GM21717 (cell line): ENCODE data around the gene SMYD3.

Experiments
- ATAC-seq: cut with Tn5 transposase; IDR thresholded peaks from one replicate; pipeline ENCODE4 v1.9.1; 2021; ENCODE audit warnings: mild to moderate bottlenecking, moderate library complexity; ENCODE audit not compliant: unreplicated experiment

The SMYD3 gene

DNA sequence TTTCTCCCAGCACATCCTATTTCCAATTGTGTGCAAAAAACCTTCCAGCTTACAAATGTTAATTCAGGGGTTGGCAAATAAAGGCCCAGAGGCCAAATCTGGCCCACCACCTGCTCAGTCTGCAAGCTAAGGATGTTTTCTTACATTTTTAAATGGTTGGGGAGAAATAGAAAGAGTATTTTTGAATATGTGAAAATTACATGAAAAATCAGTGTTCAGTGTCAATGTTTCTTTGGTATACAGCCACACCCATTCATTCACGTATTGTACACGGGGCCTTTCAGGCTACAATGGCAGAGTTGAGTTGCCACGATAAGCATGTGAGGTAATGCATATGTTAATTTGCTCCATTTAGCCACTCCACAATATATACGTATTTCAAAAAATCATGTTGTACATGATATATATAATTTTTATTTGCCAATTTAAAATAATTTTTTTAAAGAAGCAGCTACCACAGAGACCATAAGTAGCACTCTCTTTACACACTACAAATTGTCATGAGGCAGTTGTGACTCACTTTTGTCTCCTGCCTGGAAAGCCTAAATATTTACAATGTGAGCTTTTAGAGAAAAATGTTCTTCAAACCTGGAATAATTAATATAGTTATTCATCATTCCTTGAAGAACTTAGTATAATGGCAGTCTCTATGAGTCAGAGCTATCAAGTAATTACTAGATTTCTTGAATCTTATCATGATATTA, 189.6 kb downstream of the SMYD3 start:
- ATAC-seq: no peak

- no peak for ATAC-seq
Observed at GRCh38 chr1:246311461-246311860, 195.6 kb downstream of the SMYD3 start.

GRCh38 chr1:246309247-246309884, 197.7 kb downstream of the SMYD3 start:
- ATAC-seq: no peak

DNA sequence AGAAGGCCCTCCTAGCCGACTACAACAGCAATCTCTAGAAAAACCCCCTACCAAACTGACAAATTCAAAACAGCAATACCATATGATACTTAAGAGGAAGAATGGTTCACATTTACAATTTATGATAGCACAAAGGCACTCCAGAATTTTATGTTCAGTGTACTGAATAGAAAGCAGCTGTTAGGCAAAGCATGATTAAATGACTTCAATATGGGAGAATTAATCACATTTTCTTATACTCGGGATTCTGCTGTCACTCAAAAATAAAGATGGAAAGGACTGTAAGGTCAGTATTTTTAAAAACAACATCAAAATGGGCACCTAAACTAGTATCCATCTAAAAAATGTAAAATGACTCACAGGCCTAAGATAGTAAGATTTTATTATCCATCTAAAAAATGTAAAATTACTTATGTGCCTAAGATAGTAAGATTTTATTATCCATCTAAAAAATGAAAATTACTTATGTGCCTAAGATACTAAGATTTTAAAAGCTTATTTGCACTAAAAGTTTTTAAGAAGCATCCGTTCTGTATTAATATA, 198.5 kb downstream of the SMYD3 start:
- ATAC-seq: no peak

DNA sequence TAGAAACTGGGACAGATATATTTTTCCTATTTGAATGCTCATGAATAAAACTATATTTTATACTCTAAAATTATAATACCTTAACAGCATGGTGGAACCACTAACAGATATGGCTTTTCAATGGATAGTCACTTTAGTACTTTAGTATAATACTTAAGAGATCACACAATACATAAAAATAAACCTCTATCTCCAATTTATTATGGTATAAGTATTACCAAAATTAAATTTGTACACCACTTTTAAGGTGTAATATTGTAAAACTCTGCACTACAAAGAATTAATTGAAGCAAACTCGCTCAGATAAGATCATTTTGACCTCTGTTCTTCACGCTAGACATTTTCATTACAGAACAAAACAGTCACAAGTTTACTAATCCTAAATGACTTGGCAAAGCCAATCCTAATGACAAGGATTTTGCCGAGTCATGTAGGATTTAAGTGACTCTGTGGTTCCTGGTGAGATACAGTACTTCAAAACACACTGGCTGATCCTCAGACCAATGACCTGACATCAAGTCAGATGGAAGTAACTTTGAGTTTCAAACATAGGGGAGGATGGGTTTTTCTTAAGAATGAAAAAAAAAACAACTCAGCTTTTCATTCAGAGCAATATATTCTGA, 200.6 kb downstream of the SMYD3 start:
- ATAC-seq: no peak

- no peak for ATAC-seq
Observed at GRCh38 chr1:246304484-246305259, 202.4 kb downstream of the SMYD3 start.

DNA sequence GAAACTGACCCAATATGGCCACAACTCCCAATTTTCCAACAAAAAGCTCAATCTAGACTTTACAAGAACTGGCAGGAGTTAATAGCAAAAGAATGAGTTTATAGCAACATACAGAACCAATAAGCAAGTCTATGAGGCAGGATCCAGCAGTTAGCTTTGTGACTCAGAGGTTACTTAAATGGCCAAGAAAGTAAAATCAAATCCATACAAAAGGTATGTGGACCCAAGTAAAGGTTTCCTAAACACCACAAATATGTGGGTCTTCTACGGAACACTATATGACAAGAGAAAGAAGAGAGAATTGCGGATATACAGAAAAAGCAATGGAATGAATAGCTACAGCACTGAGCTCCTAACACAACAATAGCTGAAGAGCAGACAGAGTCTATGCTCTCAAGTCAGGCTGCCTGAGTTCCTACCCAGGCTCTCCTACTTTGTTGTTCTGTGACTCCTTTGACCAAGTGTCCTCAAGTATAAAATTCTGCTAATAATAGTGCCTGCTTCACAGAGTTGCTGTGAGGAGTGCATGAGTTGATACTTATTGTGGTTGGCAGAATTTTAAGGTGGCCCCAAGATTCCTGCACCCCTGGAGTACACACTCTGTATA, 204.3 kb downstream of the SMYD3 start:
- ATAC-seq: no peak

- no peak for ATAC-seq
Observed at GRCh38 chr1:246302251-246302625, 204.8 kb downstream of the SMYD3 start.

DNA sequence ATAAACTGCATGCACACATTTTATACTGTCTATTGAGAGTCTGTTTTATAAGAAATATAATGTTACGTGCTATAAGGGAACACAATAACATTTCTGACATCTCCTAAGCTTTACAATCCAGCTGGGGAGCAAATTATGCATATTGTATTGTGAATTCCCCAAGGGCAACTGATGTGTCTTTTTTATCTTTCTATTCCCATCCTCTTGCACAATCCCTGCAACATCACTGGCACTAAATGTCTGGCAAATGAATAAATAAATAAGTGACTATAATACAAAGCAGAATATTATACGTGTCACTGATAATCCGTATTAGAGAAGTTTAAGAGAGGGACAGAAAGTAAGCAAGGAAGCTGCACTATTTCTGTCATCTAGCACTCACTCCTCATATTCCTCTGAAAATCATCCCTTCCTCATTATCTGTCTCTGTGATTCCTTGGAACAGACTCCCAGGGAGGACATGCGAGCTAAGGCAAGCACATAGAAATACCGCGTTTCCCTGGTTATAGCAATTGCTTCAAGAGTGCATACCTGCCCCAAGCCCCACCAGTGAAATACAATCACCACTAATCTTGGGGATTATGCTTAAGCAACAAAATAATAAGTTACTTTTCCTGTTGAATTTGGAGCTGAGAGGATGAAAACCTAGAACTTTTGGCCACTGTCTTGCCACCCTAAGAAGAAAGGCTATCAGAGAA, 205.4 kb downstream of the SMYD3 start:
- no peak for ATAC-seq

DNA sequence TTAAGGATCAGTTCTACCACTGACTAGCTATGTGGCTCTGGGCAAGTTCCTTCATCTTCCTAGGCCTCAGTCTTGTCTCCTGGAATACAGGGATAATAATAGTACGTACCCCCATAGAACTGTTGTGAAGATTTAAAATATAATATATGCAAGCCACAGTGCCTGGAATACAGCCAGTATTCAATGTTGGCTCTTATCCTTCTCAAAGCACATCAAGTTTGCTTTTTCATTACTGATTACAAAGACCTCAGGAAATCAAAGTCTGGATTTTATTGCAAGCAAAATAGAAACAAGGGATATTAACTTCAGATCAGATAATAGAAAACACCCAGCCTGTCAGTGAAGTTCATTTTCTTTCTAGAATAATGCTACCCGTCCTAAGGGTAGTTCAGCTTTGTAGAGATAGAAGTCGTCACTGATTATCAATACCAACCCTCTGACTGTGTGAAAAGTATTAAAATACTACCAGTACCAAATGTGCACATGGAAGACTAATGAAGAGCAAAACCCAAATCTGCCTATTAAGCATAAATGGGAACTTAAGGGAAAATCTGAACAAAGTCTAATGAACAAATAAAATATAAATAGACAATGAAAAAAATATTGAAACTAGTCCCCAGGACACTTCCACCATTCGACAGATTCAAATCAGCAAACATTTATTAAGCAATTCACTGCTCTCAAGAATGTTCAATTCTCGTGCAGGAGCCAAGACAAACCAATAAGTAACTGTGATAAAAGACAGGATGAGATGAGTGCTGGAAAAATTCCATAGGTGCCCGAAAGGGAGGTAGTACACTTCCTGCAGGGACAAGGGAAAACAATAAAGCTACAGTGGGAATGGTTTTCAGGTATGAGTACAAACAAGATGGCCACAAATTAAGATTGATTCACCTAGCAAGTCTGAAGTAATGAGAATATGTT, 206.2 kb downstream of the SMYD3 start:
- ATAC-seq: no peak

- ATAC-seq: no peak
Observed at GRCh38 chr1:246297279-246298265, 209.5 kb downstream of the SMYD3 start.

DNA sequence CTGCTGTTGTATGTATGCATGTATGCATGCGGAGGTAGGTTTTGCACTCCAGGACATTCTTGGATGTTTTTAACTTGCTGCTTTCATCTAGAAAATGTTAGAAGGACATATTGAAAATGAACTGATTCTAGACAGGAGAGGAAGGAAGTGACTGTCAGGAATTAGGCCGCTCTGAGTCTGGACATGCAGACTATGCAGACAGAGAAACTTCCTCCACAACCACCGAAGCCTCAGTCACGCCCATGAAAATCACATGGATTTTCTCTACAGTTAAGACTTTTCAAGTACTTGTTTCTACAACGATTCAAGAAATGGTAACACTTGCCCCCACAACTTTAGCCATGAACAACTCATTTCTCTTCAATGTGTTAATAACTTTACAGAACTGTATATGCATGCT, 211.1 kb downstream of the SMYD3 start:
- ATAC-seq: no peak

DNA sequence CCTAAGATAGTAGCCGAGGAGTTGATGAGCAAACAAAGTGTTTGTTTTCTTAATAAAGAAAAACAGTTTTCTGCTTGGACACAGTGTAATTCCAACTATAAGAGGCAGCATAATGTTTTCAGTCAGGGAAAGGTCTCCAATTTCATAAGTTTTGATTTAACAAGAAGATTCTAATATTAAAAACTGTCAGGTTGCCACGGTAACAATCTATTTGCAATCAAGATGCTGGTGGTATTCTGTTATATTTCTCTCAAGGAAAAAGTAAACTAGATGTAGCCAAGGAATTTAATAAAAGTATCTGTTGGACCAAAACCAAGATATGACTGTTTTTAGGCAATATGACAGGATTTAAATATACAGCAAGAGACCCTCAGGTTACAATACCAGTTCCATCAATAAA, 211.7 kb downstream of the SMYD3 start:
- no peak for ATAC-seq

DNA sequence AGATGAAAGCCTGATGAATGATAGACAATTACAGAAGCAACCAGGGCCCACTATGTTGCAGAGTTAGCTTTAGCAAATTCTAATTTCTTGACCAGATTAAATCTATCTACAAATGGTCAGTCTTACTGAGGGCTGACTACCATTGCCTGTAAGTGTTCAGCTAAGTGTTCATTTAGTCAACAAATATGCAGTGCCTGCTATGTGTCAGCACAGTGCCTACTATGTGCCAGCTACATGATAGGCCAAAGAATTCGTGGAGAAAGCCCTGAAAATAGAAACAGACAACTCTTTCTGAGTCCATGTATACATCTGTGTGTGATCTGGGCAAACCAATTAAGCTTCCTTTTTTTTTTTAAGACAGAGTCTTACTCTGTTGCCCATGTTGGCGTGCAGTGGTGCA, 212.8 kb downstream of the SMYD3 start:
- ATAC-seq: no peak

DNA sequence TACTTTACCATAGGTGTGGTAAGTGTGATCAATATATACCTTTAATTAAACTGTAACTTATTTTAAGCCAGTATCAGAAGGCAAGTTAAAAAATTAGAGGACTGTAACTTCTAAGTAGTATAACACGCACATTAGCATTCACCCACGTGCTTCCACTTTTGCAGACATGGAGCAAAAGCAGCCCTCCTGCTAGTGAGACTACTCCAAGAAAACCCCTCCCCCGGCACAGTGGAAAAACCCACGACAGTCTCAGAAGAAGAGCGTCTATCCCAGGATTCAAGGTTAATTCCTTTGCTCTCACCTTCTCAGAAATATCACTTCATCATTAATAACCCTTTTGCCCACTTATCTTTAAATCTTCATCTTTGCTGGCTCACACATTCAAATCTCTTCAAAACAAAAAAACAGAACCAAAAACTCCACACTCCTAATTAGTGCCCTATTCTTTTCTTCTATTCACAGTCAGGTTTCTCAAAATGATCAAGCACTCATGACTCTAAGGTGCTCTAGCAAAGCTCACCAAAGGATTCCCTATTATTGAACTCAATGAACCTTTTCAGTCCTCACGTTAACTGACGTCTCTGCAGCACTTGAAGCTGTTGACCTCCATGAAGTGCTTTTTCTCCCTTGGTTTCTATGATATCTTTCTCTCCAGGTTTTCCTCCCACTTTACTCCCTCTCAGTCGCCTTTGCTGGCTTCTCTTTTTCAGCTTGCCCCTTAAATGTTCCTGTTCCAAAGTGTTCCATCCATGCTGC, 213.5 kb downstream of the SMYD3 start:
- ATAC-seq: no peak

DNA sequence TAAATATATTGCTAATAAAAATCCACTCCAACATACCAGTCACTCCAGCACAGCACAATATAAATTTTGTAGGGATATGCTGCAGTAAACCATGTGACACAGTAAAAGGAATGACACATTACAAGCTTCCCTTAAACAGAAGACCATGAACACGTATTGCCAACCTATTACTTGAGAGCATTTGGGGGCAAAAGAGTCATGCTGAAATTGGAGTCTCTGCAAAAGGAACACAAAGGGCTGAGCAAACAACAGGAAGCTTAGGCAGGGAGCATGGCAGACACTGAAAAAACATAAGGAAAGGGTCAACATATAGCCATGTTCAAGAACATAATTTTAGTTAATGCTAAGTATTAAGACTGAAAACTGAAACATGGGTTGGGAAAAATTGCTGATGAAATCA, 214.5 kb downstream of the SMYD3 start:
- ATAC-seq: no peak

- ATAC-seq: no peak
Observed at GRCh38 chr1:246291127-246291526, 216.0 kb downstream of the SMYD3 start.
